Eye (tissue), 1 donor: Measurements from ENCODE around the gene PLPPR1.
"Not testable (repeated sequence)": the region's sequence is repeated elsewhere in the genome, so short reads cannot be mapped to it uniquely, and the experiment has no call there.

ENCODE experiments used
- DNase-seq: peaks from one replicate; pipeline ENCODE4 v3.0.0-alpha.2; 2015

PLPPR1 gene

DNA sequence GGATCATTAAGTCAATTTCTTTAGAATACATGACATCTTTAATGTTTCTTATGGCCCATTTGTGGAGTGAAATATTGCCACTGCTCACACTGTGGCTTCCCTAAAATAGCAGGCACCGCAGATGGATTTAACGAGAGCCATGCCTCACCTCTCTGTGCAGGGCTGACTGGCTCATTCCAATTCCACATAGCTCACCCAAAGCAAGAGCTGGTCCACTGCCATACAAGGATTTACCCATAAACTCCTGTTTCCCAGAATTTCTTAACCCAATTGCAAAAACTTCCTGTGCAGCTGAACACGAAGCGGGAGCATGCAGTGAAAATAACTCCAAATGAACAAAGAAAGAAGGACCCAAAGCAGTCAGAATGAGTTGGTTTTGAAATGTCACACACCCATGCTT lies 196.7 kb downstream of the PLPPR1 start:
- no peak for DNase-seq

GRCh38 chr9:101226161-101226560 lies 197.6 kb downstream of the PLPPR1 start:
- DNase-seq = no peak

DNA sequence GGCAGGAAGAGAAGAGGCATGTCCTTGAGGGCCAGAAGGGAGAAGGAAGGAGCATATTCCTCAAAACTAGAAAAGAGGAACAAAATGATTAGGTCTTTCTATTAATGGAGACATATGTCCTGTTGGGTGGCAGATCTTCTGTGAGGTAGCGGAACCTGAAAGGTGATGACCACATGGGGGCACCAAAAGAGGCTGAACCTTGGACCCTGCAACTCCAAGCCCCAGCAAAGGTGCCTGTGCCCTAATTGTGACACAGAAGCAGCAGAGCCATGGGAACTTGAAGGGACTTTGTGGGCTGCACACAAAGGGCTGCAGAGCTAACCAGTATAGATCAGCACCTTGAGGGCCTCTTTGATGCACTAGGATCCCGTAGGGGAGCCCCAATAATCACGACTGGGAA lies 198.3 kb downstream of the PLPPR1 start:
- no peak for DNase-seq

GRCh38 chr9:101229606-101230005 lies 201.1 kb downstream of the PLPPR1 start:
- no peak for DNase-seq

GRCh38 chr9:101232405-101232977 lies 204.0 kb downstream of the PLPPR1 start:
- DNase-seq = no peak

DNA sequence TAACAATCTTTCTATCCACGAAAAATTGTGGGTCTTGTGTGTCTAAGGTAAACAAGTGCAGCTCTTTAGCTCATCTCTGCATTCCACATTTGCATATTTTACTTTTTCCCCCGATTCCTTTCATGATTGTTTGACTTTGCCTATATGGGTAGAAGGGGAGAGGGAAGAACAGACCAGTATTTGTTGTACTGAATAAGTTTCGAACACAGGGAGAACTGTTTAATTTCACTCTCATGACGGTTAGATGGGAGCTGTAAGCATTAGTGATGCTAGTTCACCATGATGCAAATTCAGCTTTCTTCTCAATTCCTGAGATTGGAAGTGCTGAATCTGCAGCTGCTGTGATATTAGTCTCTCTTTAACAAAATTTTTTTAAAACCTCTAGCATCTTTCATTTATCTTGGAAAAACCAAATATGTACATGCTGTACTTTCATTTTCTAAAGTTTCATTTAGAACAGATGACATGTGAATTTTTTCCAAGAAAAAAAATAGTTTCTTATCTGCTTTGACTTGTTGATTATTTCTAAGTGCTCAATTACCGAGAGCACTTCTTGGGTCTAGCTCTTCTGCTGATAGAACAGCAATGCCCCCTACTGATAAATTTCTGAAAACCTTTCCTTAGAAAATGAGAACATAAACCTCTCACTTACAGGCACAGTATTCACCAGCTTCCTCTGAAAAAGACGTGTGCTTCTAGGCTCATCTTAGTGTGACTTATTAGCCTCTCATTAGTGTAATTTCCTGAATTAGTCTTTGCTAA lies 206.8 kb downstream of the PLPPR1 start:
- DNase-seq = peak; percentile 81

DNA sequence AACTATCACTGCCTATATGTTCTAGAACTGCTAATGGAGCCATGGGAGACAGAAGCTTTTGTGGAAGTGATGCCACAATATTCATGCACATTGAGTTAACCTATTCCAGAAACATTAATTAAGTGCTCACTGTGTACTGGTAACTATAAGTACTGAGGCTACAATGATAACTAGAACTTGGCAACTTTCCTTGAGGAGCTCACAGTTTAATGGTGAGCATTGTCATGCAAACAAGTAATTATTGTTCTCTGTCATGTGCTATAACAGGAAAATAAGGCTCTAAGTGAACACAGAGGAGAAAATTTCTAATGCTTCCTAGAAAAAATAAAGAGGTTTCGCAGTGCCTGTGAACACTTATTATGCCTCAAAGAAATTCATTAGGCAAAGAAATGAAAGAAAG lies 214.1 kb downstream of the PLPPR1 start:
- DNase-seq = no peak

- no peak for DNase-seq
Measured at GRCh38 chr9:101246691-101247090, 218.2 kb downstream of the PLPPR1 start.

GRCh38 chr9:101247297-101247696 lies 218.8 kb downstream of the PLPPR1 start:
- DNase-seq = no peak

GRCh38 chr9:101254733-101255433 lies 226.4 kb downstream of the PLPPR1 start:
- no peak for DNase-seq

GRCh38 chr9:101264727-101265126 lies 236.2 kb downstream of the PLPPR1 start:
- DNase-seq = no peak

DNA sequence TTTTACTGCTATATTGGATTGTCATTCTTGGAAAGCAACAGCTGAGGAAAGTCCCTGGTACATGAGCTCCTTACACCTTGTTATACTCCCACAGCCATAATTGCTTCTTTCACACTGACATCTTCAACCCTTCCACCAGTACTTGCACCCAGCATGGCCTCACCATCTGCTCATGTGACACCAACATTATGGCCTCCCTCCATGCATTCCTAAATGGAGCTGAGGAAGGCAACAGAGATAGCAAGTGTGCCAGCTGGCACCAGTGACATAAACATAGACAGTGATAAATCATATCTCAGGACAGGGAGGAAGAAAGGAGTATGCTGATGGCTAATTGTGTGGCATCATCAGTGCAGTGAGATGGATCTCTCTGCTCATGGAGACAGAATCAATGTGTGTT lies 236.7 kb downstream of the PLPPR1 start:
- DNase-seq = no peak

GRCh38 chr9:101268426-101268825 lies 239.9 kb downstream of the PLPPR1 start:
- DNase-seq = no peak

- peak; percentile 13 for DNase-seq
Measured at GRCh38 chr9:101269591-101270283, 241.2 kb downstream of the PLPPR1 start.

- no peak for DNase-seq
Measured at GRCh38 chr9:101270302-101270701, 241.8 kb downstream of the PLPPR1 start.

- no peak for DNase-seq
Measured at GRCh38 chr9:101271102-101271501, 242.6 kb downstream of the PLPPR1 start.

DNA sequence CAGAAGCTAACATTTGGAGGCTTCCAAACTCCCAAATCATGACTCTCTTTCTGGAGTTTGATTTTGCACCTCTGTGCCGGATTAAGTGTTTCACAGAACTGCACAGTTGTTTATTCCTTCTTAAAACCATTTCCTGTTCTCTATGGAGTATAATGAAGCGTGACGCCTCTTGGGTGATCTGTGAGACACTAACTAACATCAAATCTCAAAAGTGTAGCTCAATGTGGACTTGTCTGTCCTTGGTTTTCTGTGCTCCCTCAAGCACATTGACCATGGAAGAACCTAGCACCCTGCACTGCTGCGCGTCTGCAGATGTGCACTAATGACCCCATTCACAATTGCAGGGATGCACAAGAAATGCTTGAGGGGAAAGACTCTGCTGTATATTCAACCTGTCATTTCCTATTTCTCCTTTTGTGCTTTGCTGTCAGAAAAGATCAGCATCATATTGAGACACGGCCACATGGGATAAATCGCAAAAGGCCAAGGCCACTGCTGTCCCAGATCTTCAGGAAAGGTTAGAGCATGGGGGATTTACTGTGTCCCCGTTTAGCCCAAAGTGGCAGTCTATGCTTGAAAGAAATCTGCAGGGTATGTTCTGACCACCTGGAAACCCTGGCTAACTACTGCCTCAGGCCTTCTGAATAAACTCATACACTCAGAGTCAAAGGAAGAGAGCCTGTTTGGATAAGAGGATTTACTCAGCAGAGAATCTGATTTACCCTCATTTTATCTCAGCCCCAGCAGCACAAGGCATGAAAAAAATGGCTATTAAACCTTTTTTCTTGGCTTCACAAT lies 246.6 kb downstream of the PLPPR1 start:
- DNase-seq = peak; percentile 100

DNA sequence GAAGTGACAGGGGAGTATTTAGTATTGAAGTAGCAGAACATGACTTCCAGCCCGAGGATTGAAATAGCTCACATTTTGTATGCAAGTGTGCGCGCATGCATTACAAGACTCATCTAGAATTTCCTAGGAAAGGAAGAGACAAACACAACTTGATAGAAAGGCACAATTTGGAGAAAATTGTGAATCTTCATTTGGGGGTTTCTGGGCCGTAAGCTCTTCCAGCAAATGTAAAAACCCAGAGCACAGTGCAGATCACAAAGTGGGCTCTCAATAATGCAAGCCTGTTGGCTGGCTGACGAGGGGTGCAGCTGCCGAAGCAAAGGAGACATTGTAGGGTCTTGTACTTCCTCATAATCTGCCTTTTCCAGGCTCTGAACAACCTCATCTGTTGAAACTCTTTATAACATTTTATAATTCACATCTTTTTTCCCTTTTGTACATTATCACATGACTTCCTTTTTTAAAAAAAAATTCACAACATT lies 247.3 kb downstream of the PLPPR1 start:
- DNase-seq = no peak

DNA sequence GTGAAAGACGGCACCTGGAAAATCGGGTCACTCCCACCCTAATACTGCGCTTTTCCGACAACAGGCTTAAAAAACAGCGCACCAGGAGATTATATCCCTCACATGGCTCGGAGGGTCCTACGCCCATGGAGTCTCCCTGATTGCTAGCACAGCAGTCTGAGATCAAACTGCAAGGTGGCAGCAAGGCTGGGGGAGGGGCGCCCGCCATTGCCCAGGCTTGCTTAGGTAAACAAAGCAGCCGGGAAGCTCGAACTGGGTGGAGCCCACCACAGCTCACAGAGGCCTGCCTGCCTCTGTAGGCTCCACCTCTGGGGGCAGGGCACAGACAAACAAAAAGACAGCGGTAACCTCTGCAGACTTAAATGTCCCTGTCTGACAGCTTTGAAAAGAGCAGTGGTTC lies 262.5 kb downstream of the PLPPR1 start:
- not testable (repeated sequence) for DNase-seq

DNA sequence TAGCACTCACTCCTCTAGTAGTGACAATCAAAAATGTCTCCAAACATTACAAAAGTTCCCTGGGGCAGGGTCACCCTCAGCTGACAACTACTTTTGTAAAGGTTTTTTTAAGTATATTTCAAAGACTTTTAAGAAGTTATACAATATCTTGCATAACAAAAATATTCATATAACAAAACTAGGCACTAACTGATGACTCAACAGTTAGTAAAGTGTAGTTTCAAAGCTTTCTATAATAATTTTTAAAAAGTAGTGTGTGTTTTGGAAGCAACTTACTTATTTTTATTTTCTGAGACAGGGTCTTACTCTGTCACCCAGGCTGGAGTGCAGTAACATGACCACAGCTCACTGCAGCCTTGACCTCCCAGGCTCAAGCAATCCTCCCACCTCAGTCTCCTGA lies 271.4 kb downstream of the PLPPR1 start:
- DNase-seq = no peak

- no peak for DNase-seq
Measured at GRCh38 chr9:101307051-101307450, 278.5 kb downstream of the PLPPR1 start.

DNA sequence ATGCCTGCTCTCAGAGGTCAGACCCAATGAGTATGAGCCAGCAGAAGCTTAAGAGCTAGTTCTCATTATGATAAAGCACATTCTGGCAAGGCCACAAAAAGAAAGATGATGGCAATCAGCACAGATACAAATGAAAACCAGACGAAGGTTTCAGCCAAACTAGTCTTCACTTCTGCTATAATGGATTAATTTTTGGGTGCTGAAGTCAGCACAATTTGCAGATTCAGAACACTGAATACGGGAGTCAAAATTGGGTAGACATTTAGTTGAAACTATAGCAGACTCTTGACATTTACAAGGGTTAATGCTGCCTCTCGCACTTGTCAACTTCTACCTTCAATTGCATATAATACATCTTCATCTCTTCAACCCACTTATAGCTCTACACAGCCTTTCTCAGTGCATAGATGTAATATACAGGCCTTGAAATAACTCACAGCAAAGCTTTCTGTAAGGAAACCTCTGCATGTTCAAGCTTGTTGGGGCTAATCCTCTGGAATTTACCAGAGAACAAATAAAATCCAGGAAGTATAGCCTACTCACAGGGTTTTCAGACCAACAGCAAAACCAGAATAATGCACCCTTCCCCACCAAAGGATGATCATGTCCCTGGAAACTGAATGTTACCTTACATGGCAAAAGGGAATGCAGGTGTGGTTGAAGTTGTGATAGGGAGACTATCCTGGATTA lies 279.1 kb downstream of the PLPPR1 start:
- no peak for DNase-seq
